Embryonic facial prominence (tissue), 1 donor: ENCODE results near the gene PDCL3.

Source experiments
- DNase-seq: peaks from one replicate; pipeline ENCODE4 v3.0.0-alpha.2; 2016; ENCODE audit errors: extremely low spot score

Gene PDCL3

DNA sequence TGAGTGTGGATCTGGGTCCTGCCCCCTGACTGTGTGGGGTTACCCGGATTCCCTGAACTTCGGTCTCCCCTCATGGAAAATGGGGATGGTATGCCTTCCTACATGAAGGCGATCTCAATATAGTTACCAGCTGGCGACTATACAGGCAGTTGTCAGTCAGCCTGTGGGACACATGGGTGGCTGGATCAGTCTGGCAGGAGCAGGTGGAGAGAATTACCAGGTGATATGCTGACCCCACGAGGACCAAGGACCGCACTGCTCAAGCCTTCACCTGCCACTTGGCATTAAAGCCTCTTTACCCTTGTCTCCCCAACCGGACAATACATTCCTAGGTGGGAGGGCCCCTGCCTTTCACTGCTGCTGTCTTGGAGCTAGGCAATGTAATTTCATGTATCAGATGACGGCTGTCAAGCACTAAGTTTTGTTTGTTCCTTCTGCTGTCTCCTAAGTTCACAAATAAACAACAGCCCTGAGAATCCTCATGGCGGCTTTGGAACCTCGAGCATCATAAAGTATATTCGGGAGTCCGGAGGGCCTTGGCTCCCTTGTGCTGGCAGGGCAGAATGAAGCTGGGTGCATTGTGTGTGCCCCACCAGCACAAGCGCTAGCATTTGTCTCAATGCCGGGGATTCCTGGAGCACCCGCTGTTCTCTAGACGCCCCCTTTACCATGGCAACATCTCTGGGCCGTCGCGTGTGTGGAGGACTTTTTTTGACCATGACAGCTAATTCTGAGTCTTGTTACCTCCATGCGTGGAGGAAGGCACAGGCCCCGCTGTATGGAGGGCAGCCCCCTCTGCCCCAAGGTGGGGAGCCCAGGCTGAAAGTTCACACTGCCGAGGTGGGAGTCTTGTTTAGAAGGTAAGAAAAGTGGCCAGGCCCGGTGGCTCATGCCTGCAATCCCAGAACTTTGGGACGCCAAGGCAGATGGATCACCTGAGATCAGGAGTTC is 48.6 kb downstream of the PDCL3 start:
- DNase-seq: no peak

DNA sequence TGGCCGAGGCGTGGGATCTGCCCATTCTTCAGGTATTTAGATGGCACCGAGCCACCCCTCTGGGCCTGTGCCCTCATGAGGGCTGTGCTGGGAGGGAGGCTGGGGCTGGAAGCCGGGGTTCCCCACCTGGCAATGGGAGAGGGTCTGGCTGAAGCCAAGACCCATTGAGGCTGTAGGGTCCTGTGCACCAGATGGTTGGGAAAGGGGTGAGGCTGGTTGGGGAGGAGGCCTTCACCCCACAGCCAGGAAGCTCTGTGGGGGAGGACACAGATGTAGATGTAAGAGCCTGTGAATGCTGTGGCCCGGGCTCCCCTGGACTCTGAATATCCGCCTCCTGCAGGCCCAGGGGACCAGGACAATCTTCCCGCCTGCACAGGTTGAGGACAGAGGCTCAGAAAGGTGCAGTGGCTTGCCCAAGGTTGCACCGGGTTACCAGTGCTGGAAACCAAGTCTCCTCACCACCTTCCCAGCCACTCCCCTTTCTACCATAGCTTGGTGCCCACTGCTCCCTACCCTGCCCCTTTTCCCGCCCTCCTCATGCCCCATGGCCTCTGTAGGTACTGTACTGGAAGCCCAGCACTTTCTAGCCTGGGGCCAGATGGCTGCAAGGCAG is 49.7 kb downstream of the PDCL3 start:
- DNase-seq: no peak

DNA sequence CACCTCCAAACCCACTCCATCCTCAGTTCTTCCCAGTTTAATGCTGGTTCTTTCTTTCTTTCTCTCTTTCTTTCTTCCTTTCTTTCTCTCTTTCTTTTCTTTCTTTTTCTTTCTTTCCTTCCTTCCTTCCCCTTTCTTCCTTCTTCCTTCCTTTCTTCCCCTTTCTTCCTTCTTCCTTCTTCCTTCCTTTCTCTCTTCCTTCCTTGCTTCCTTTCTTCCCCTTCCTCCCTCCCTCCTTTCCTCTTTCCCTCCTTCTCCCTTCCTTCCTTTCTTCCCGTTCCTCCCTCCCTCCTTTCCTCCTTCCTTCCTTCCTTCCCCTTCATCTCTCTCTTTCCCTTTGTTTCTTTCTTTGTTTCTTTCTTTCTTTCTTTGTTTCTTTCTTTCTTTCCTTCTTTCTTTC is 50.9 kb downstream of the PDCL3 start:
- DNase-seq: no peak

DNA sequence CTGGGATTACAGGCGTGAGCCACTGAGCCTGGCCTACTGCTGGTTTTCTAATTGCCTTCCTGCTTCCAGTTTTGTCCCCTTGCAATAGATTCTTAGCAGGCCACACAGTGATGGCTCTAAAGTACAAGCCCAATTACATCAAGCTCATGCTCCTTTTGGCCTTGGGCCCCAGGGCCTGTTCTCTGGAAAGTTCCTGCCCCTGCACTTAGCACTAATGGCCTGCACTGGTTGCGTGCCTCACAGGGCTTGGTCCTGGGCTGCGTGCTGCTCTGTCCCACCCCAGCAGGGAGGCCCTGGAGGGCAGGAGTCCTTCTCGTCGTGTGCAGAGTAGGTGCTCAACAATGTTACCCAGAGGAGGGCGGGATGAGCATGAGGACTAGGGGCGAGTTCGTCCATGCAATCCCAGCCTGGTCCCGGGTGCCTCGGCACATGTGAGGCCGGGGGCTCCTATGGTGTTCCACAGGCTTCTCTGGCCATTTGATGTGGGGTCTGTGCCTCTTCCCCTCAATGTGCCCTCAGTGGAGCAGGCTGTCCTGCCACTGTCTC is 51.7 kb downstream of the PDCL3 start:
- DNase-seq: no peak

DNA sequence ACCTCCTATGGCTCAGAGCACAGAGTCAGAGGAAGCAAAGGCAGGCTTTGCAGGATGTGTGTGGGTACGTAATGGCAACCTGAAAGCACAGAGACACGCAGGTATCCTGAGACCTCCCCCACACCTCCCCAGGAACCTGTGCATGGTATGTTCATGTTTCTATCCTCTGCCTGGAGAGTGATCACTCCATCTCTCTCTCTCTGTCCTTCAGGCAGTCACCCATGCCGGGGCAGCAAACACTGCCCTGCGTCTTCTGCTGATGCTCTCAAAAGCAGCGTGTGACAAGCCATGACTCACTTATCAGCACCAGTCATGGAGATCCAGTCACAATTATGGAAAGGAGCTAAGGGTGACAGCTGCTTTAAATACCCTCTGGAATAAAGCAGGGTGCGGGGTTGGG is 52.7 kb downstream of the PDCL3 start:
- DNase-seq: no peak

DNA sequence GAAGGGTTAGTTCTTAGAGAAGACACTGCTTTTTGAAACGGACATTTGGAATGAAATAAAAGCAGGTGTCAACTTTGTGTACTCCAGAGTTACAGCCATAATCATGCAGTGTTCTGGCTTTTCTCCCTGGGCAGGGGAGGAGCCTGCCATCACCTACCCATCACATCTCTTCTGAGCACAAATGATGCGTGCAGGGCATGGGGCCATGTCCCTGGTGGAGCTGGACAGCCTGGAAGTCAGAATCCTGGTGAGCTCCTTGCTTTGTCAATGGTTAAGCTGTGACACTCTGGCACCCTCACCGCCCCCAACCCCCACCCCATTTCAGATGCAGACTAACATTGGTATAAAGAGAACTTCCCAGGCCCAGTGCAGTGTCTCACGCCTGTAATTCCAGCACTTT is 53.1 kb downstream of the PDCL3 start:
- DNase-seq: no peak

DNA sequence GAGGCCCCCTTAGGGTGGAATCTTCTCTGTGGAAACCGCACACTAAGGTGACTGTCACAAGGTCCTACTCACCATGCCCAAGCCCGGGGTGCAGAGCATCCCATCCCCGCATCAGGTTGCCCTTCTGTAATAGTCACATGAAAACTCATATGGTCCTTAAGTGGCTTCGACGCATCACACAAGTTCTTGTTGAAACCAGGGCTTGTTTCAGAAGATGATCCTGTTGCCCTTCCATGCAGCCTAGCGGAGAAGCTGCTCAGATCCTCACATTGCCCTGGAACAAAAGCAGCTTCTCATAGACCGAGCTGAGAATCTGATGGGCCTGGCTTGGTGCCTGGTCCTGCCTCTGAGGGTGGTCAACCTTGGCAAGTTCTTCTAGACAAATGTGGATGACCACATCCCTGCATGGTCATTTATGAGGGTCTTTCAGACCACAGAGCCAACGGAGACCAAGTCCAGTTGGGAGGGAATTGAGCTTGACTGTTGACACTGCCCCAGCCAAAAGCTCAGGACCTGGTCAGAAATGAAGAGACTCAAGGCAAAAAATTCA is 54.1 kb downstream of the PDCL3 start:
- DNase-seq: no peak

DNA sequence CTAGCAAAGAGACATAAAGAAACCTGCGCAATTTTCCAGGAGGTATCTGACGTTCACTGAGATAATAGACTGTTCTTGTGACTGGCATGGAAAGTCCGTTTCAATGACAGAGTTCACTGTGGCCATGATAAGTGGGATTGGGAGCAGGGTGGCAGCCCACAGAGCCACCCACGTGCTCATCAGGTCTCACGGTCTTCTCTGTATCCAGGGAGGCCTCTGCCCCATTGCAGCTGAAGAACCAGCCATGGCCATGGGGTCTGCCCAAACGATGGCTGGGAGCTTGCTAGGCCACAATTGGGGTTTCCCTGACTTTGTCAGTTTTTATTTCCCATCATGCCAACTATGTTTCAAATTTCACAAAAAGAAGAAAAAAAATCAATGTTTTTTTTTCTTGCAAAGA is 57.2 kb downstream of the PDCL3 start:
- DNase-seq: no peak

DNA sequence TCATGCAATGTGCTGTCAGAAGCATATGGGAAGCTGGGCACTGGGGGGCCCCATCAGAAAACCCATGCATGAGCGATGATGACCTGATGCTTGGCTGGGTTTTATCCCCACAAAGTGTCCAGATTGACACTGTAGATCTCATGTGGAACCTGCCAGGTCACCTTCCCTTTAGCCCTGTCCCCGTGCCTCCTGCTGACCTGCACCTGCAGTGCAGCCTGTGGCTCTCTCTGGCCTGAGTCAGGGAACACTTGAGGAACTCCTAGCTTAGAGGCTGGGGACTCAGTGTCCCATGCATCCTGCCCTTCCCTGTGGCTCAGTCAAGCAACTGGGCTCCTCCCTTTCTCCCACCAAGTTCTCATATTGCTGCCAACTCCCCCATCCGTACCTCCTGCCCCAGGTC is 57.7 kb downstream of the PDCL3 start:
- DNase-seq: no peak

DNA sequence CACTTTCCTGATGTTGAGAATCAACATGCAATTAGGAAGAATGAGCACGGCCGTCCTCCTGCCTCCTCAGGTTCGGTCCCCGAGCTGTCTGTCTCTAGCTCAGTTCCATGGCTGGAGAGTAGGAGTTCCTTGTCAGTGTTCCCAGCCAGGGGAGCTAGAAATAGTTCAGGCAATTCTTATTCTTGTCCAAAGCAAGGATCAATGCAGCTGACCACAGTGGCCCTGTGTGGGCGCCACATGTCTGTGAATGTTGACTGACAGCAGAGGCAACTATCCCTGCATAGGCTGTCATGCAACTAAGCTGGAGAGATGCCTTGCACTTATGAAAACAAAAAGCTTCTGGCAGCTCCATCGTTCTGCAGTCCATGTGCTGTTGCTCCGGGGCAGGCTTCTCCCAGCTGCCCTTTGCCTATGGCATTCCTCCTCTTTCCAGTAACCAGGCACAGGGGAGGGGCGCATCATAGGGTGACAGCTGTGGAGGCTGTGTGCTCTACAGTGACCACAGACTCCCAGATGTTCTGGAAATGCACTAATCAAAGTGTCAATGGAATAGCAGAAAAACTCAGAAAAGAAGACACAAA is 58.7 kb downstream of the PDCL3 start:
- no peak for DNase-seq

DNA sequence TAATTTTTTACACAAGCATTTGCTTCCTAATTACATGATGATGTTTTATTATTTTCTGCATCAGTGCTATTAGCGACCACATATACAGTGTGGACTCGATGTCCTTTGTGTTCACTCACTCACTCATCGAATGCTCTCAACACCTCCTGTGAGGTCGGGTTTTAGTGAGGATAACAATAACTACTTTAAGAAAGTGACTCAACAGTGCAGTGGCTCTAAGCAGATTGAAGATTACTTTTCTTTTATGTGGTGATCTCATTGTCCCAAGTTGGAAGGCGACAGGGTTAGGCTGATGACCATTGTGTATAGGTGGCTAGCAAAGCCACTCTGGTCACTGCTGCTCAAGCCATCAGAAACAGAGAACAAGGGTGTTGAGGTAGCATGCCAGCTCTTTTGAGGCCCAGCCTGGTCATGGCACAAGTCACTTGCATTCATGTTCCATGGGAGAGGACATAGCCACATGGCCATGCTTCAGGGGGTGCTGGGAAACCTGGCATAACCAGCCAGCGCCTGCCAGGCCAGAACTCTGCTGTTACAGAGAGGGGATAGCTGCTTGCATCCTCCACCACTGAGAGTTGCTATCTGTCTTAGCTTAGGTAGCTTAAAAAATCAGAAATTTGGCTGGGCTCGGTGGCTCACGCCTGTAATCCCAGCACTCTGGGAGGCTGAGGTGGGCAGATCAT is 60.4 kb downstream of the PDCL3 start:
- DNase-seq: no peak

DNA sequence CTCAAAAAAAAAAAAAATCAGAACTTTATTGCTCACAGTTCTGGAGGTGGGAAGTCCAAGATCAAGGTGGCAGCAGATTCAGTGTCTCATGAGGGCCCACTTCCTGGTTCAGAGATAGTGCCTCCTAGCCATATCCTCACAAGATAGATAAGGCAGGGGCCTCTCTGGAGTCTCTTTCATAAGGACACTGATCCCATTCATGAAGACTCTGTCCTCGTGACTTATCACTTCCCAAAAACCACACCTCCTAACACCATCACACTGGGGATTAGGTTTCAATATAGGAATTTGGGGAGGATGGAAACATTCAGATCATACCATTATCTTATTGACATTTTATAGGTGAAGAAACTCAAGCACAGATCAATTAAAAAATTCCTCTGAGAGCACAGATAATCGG is 61.1 kb downstream of the PDCL3 start:
- DNase-seq: no peak

DNA sequence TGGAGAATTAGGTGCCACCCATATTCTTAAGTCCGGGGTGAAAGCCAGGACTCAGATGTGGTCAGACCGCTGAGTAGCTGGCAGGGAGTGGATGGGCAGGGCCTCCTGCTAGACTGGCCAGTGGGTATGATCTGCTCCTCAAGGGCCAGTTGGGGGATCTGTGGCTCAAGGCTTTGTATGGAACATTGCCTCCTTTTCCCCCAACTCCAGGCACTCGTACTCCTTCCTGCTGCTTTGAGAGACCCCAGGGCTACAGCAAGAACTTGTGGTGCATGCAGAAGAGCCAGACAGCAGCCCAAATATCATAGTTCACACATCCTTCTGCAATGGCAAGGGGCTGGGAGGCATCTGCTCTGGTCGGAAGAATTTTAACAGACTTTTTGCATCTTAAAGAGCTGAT is 61.7 kb downstream of the PDCL3 start:
- DNase-seq: no peak

DNA sequence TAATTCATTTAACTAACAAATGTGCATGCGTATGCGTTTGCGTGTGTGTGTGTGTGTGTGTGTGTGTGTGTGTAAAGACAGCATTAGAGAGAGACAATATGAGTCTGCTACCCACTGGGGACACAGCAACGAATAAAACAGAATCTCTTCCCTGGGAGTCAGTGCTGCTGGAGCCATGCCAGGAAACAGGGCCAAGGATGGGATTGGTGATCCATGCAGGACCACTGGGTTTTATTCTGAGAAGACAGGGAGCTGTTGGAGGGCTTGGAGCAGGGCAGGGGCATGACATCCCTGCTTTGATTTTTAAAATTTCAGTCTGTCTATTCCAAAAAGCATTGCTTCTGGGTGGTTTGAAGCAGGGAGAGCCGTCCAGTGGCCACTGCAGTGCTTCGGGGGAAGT is 62.9 kb downstream of the PDCL3 start:
- DNase-seq: no peak
